HepG2 (cell line): ENCODE measurements around the gene DHTKD1. TPM values are rescaled to one million over a fixed set of nuclear protein-coding genes. Genes with fewer than 3 reads are reported as not detected.

Experiments
- ATF1 ChIP-seq: IDR thresholded peaks from 2 replicates; pipeline ENCODE4 v1.6.1; 2016; ENCODE audit warnings: mild to moderate bottlenecking, control low read depth
- BRF2 ChIP-seq: sonication (generic); formaldehyde crosslinking; IDR thresholded peaks from 2 replicates; pipeline ENCODE4 v1.8.1; 2022; ENCODE audit warnings: mild to moderate bottlenecking, missing genetic modification reagents
- CREB1 ChIP-seq, 2 experiments: fragments of 450-650 bp in 1 of 2; IDR thresholded peaks; 2 replicates each; pipeline ENCODE4 v1.6.1; 2016 to 2017; ENCODE audit warnings: control low read depth in 1 of 2, mild to moderate bottlenecking in 1 of 2, missing compliant biosample characterization in 1 of 2, missing genetic modification characterization in 1 of 2
- FOSL2 ChIP-seq: sonication (generic); formaldehyde crosslinking; IDR thresholded peaks from 2 replicates; pipeline ENCODE4 v1.4.0; 2020; ENCODE audit warnings: missing genetic modification reagents
- GABPA ChIP-seq, 2 experiments: IDR thresholded peaks; 2 replicates each; pipeline ENCODE4 v1.6.1; 2011 to 2016; ENCODE audit warnings: low read depth in 2 of 2, low read length in 1 of 2, missing biosample characterization in 1 of 2, missing genetic modification characterization in 1 of 2
- MIER2 ChIP-seq: IDR thresholded peaks from 2 replicates; pipeline ENCODE4 v1.6.1; 2016; ENCODE audit warnings: missing biosample characterization, missing genetic modification reagents
- MTF2 ChIP-seq: sonication (generic); formaldehyde crosslinking; IDR thresholded peaks from 2 replicates; pipeline ENCODE4 v1.5.0; 2020; ENCODE audit warnings: missing genetic modification reagents, borderline replicate concordance
- MXD3 ChIP-seq: IDR thresholded peaks from 2 replicates; pipeline ENCODE4 v1.6.1; 2016; ENCODE audit warnings: mild to moderate bottlenecking, missing biosample characterization, missing genetic modification reagents
- PATZ1 ChIP-seq: sonication (generic); formaldehyde crosslinking; IDR thresholded peaks from 2 replicates; pipeline ENCODE4 v1.4.0; 2020; ENCODE audit warnings: missing genetic modification reagents
- PRDM10 ChIP-seq: sonication (generic); formaldehyde crosslinking; IDR thresholded peaks from 2 replicates; pipeline ENCODE4 v1.4.0; 2020; ENCODE audit warnings: low read depth, missing genetic modification reagents
- PTBP1 ChIP-seq: fragments of 200-400 bp; formaldehyde crosslinking; IDR thresholded peaks from 2 replicates; pipeline ENCODE4 v1.6.1; 2018; ENCODE audit warnings: low read length, low read depth; ENCODE audit not compliant: poor library complexity, severe bottlenecking
- ZBTB1 ChIP-seq: sonication (generic); formaldehyde crosslinking; IDR thresholded peaks from 2 replicates; pipeline ENCODE4 v1.4.0; 2020; ENCODE audit warnings: missing genetic modification reagents, borderline replicate concordance
- ZFP36 ChIP-seq: fragments of 150-350 bp; IDR thresholded peaks from 2 replicates; pipeline ENCODE4 v1.6.1; 2018; ENCODE audit warnings: borderline replicate concordance, low read length, low read depth; ENCODE audit not compliant: partially characterized antibody
- ZNF253 ChIP-seq: sonication (generic); formaldehyde crosslinking; IDR thresholded peaks from 2 replicates; pipeline ENCODE4 v1.8.0; 2022; ENCODE audit warnings: mild to moderate bottlenecking, missing genetic modification reagents, borderline replicate concordance
- ZNF329 ChIP-seq: sonication (generic); formaldehyde crosslinking; IDR thresholded peaks from 2 replicates; pipeline ENCODE4 v1.9.0; 2021; ENCODE audit warnings: low read depth, mild to moderate bottlenecking, missing genetic modification reagents
- ZNF414 ChIP-seq: sonication (generic); formaldehyde crosslinking; IDR thresholded peaks from 2 replicates; pipeline ENCODE4 v1.5.0; 2020; ENCODE audit warnings: missing genetic modification reagents
- polyA plus RNA-seq, 8 experiments: library from polyadenylated mRNA; depleted of rRNA in 3 of 8; stranded (reverse) in 7 of 8; unstranded in 1 of 8; fragments of >200 nt; fragmentation: Illumina TruSeq in 4 of 8; extraction: Trizol in 4 of 8; gene quantifications; 2 replicates each; pipeline versions ENCODE4 v1.2.1 to v1.2.3, GENCODE V29; 2011 to 2016; ENCODE audit warnings: low read depth in 4 of 8, missing spikeins in 1 of 8, mixed read lengths in 1 of 8; ENCODE audit not compliant: insufficient read depth in 1 of 8
- total RNA-seq, 5 experiments: library from RNA; depleted of rRNA; stranded (reverse); fragments of >200 nt; fragmentation: Illumina TruSeq; extraction: Trizol; gene quantifications; 2 replicates each; pipeline ENCODE4 v1.2.3, GENCODE V29; 2016; ENCODE audit warnings: low read depth in 1 of 5
- TF ChIP-seq, protein P1 (sequence below): IDR thresholded peaks from 2 replicates; pipeline ENCODE4 v1.6.1; 2016
- TF ChIP-seq, protein P2 (sequence below): sonication (generic); formaldehyde crosslinking; IDR thresholded peaks from 2 replicates; pipeline ENCODE4 v1.8.0; 2022; ENCODE audit warnings: missing genetic modification reagents, low read depth, mild to moderate bottlenecking, borderline replicate concordance

The DHTKD1 gene
- total and polyA plus RNA-seq, 2 of the 13 experiments (the other 11 are each of a cell fraction or from before 2014, with no cell fraction given) = 9.6 to 14.1 TPM

GRCh38 chr10:12042409-12042796 is 26.4 kb upstream of the DHTKD1 start (continued):
- no peak for TF ChIP-seq ZNF329 (CRISPR knock-in tag)
- no peak for TF ChIP-seq BRF2
- no peak for TF ChIP-seq PRDM10 (CRISPR knock-in tag)
- no peak for TF ChIP-seq GABPA (IDR thresholded peaks at IDR 0.05; ENCODE audit: low read depth, low read length)
- no peak for TF ChIP-seq GABPA (CRISPR knock-in tag; IDR thresholded peaks at IDR 0.05; ENCODE audit: low read depth)
- TF ChIP-seq MTF2 (CRISPR knock-in tag) = no peak
- no peak for TF ChIP-seq FOSL2 (CRISPR knock-in tag)
- TF ChIP-seq, protein P1, sequence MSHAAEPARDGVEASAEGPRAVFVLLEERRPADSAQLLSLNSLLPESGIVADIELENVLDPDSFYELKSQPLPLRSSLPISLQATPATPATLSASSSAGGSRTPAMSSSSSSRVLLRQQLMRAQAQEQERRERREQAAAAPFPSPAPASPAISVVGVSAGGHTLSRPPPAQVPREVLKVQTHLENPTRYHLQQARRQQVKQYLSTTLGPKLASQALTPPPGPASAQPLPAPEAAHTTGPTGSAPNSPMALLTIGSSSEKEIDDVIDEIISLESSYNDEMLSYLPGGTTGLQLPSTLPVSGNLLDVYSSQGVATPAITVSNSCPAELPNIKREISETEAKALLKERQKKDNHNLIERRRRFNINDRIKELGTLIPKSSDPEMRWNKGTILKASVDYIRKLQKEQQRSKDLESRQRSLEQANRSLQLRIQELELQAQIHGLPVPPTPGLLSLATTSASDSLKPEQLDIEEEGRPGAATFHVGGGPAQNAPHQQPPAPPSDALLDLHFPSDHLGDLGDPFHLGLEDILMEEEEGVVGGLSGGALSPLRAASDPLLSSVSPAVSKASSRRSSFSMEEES (CRISPR knock-in tag) = no peak
- TF ChIP-seq MXD3 (CRISPR knock-in tag) = no peak
- TF ChIP-seq MIER2 = no peak
- TF ChIP-seq ZBTB1 = no peak
- TF ChIP-seq ZFP36 = no peak
- no peak for TF ChIP-seq PTBP1
- TF ChIP-seq CREB1 (IDR thresholded peaks at IDR 0.05) = no peak
- TF ChIP-seq CREB1 (CRISPR knock-in tag; IDR thresholded peaks at IDR 0.05) = no peak
- TF ChIP-seq ZNF414 = no peak
- TF ChIP-seq PATZ1 = no peak
- TF ChIP-seq ATF1 = no peak
- TF ChIP-seq, protein P2, sequence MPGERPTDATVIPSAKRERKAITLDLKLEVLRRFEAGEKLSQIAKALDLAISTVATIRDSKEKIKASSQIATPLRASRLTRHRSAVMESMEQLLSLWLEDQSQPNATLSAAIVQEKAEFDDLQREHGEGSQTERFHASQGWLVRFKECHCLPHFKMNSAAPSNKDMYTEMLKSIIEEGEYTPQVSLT = no peak
- no peak for TF ChIP-seq ZNF253 (CRISPR knock-in tag)
